ENCODE measurements around the gene CD27.
"Not testable (repeated sequence)": the region's sequence is repeated elsewhere in the genome, so short reads cannot be mapped to it uniquely, and the experiment has no call there.

Gene CD27

DNA sequence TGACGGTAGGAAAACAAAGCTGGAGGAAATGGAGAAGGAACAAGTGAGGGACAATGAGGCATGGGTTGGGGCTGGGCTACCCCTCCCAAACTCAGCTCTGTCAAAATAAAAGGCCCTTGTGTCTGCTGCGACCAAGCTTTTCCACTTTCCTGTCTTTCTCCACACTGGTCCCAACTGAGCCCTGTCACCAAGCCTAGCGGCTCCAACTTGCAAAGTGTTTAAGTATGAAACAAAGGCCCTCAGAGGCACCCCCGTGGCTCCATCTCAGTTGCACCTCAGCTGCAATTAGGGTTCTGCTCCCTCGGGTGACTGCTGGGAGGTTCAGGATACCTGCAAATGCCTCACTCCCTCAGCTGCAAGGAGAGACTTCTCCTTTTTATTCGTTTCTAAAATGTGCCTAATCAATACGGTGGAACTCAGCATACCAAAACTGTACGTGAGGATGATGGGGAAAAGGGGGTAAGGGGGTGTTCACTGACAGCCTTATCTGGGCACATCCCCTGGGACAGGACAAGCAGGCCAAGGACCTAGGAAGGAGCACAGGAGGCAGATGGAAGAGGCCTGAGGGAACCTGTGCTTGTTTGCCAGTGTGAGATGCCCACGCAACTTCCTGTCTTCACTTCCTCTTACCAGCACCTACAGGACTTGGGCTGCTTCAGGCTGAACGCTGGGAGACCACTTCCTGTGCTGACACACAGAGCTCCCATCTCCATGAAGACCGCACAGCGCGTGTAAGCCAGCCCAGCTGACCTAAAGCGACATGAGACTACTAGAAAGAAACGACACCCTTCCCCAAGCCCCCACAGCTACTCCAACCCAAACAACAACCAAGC, 16.9 kb downstream of the CD27 start:
- no peak for DNase-seq

DNA sequence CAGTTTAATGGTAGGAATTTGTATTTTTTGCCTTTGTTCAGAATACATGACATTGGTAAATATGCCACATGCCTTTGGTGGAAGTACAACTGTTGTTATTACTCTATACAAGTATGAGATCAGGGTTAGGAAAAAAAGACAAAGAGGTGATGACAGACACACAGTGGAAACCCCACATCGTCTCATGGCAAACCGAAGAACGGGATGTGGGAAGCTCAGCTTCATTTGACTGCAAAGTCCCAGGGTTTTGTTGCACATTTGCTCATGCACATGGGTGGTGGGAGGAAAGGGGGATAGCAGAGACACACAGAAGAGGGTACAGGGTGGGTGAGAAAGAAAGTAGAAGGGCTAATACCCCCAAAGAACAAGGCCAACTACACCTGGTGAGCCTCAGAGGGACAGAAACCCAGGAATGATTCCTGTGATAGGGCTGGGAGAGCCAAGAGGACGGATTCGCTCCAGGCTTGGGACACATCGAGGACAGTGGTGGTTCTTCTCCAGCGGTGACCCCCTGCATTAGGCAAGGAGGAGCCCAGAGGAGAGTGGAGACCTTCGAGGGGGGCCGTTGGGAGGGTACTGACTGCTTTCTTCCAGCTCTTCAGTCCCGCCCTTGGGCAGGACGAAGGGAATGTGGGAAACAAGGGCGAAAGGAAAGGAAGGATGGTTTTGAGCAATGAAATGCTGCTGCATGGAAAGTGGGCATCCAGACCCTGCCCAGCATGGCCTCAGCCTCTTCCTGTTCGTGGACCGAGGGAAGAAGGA, 17.7 kb downstream of the CD27 start:
- no peak for DNase-seq

DNA sequence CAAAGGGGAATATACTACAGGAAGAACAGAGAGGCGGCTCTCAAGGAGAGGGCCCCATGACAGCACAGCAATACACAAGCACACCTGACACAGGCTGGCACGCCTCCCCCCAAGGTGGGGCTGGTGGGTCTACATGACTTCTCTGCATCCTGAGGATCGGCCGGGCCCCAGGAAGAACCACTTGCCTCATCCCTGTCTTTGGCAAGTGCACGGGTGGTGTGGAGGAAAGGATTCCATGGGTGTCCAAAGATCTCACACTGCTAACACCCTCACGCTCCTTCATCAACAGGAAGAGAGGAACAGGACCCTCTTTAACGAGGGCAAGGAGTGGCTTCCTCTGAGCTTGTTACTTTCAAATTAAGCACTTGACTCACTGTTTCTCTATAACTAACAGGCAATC, 18.5 kb downstream of the CD27 start:
- no peak for DNase-seq

DNA sequence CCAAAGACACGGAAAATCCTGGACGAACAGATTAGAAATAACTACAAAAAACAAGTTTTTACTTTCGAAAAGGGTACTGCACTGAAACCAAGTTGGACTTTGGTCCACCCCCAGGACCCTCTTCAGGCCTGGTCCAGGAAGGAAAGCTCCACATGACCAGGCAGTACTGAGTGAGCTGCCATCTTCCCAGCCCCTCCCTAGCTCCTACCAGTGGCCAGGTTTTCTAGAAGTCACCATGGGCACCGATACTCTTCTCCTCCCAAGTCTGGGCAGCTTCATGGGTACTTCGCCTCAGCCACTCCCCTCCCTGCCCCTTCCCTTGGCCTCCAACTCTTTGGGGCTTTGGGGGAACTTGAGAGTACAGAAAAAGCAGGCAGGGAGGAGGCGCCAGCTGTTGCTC, 19.1 kb downstream of the CD27 start:
- no peak for DNase-seq

DNA sequence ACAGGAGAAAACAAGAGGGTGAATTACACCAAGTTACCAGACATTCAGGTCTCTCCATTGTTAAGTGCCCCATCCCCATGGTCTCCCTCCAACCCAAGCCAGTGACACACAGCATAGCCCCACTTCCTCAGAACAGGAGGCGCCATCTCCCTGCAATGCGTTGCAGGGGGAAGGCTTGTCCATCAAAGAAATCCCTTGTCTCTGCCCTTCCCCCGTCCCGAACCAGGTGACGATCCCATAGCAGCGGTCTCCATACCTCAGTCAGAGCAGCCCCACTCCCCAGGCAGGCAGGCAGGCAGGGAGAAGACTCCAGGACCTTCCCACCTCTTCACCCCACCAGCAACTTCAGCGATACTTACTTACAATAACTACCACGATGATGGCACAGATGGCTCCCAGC, 19.8 kb downstream of the CD27 start:
- DNase-seq = no peak

DNA sequence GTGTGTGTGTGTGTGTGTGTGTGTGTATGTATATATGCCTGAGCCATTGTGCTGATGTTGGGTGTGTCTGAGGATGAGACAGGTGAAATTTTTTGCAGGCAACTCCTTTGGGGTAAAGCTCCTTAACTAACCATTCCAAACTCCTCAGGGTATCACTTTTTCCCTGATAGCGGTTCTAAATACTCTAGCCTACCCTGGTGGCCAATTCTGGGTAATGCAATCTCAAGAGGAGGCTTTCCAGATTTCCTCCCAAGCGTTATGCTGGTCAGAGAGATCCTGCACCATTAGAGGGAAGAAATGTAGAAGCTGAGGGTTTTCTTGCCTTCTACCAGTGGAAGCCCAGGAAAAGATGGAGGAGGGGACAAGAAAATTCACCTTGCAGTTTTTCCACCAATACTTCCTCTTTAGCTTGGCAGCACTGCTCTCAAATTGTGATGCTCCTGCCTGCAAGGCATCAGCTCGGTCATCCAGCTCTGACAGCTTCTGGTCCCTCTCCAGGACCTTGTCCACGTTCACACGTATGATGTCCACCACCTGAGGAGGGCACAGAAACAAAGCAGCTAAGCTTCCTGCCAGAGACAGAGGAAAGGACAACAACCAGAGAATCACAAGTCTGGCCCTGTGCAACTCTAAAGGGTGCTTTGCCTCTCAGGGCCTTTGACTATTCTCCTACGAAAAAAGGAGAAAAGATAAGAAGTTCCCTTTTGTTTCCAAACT, 20.9 kb downstream of the CD27 start:
- DNase-seq = peak; percentile 58

DNA sequence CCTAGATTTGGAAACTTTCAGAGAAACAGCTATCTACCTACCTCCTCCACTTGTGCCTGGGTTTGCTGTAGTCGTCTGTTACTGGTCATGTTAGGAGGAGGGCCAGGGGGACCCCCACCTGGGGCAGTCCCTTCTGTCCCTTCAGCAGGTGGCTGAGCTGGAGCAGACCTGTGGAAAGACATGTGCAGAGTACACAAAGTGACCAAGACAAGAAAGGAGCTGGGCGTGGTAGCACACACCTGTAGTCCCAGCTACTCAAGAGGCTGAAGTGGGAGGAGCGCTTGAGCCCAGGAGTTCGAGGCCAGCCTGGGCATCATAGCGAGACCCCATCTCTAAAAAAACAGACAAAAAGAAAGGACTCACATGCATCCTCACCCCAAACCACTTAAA, 21.4 kb downstream of the CD27 start:
- no peak for DNase-seq

DNA sequence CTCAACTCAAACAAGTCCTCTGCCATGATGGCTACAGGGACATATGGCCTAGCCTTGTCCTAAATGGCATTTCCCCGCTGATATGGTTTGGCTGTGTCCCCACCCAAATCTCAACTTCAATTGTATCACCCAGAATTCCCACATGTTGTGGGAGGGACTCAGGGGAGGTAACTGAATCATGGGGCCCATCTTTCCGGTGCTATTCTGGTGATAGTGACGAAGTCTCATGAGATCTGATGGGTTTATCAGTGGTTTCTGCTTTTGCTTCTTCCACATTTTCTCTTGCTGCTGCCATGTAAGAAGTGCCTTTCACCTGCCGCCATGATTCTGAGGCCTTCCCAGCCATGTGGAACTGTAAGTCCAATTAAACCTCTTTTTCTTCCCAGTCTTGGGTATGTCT, 22.0 kb downstream of the CD27 start:
- not testable (repeated sequence) for DNase-seq

DNA sequence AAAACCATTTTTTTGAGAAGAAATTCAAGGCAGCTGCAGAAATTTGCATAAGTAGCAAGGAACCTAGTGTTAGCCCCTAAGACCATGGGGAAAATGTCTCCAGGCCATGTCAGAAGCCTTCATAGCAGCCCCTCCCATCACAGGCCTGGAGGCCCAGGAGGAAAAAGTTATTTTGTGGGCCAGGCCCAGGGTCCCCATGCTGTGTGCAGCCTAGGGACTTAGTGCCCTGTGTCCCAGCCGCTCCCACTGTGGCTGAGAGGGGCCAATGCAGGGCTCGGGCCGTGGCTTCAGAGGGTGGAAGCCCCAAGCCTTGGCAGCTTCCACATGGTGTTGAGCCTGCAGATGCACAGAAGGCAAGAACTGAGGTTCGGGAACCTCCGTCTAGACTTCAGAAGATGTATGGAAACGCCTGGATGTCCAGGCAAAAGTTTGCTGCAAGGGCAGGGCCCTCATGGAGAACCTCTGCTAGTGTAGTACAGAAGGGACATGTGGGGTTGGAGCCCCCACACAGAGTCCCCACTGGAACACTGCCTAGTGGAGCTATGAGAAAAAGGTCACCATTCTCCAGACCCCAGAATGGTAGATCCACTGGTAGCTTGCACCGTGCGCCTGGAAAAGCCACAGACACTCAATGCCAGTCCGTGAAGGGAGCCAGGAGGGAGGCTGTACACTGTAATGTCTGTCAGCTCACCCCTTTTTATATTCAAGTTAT, 23.0 kb downstream of the CD27 start:
- DNase-seq = not testable (repeated sequence)

DNA sequence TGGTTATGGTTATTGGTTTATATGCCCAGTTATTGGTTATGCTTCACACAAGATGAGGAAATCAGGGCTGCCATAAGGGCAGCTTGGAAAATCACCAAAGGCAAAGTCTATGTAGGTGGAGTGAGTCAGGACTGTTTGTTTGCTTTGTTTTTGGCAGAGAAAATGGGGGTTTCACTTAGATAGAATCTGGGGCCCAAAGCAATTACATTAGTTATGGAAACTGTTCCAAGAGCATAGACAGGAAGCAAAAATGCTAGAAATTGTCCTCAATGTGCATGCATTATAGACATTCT, 23.5 kb downstream of the CD27 start:
- DNase-seq = no peak

DNA sequence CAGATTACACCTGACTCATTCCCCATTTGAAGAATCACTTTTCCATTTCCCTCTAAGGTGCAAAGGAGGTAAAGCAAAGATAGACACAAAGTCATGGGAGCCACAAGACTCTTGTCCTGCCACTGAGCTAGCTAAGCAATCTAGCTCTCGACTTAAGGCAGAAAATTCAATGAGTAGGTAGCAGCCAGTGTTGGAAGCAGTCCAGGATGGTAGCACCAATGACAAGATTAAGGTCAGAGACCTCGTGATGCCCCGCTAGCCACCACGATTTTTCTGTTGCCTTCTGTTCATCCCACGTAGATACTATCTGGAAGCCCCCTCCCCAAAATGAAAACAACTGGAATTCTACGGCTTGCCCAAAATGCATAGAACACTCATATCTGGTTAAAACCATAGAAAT, 24.3 kb downstream of the CD27 start:
- DNase-seq = no peak

DNA sequence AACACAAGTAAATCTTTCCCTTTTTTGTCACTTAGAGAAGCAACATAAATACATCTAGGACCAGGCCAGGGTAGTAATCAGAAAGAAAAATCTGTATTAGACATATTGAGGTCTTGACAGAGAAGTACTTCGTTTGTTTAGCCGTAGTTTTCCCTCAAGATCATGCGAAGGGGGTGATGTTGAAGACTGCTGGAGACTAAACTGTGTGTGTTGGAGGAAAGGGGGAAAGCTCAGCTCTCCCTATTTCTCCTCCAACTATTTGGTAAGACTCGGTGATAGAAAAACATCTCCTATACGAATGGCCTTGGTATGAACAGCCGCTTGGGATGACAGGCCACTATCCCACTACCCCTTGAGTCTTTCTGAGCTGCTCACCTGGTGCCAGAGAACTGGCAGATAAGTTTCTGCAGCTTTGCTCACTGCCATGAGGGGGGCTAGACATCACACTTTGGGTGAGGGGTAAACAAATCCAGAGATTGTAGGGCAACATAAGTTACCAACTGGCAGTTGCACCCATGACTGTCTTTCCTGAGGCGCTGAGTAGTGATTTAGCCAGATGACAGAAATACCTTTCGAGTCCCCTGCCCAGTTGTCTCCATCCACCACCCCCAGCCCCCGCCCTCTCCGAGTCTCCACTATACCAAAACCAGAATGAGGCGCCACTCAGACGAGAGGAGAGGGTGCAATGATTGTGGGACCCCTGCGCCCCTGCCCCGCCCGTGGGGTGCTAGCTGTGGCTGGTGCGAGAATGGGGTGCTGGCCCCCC, 25.0 kb downstream of the CD27 start:
- no peak for DNase-seq

DNA sequence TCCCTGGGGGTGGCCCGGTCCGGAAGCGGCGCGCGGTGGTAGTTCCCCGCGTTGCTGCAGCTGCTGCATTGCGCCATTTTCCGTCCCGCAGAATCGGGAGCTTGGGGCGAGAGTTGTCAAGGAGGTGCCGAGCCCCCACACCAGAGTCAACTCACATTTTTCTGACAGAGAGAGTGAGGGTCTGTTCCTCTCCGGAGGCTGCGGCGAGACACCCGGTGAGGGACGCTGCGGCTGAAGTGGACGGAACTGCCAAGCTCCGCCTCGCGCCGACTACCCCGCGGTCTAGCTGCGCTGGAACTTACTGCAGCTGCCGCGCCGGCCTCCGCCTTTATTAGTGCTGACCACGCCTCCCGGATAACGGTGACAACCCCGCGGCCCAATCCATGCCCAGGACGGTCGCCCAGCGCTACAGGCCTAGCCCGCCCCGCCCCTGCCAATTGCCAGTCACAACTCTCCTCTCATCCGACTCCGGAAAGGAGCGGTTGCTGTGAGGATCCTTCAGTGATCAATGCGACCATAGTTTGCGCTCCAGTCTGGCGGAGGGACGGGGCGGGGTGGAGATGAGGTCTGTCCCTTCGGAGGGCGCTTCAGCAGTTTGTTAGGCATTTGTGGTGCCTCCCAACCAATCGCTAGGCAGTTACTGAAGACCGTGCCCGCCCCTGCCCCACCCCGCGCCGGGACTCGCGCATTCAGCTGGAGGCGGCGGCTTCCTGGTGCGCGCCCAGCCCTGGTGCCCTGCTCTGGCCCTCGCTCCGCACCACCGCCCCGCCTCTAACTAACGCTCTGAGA, 25.8 kb downstream of the CD27 start, which contains the start of gene VAMP1:
TSS of gene VAMP1 (minus strand) at position 303 of the 789 bp plus-strand sequence. CDS start at position 157, 146 bp downstream.
- peak; percentile 88 for DNase-seq

DNA sequence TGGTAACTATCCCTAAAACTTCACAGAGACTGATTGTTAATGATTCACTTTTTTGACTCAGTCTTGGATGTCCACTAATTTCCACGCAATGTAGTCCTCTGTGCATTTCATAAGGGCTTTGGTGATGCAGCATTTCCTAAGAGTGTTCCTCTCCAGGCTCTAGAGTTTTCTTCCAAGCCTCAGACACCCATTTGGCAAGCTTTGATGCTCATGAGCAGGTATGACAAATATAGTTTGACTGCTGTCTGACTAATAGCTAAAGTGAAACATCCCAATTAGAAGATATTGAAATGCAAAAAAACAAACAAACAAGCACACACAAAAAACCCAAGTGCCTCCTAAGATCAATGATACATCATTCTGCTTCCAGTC, 27.2 kb downstream of the CD27 start:
- no peak for DNase-seq

DNA sequence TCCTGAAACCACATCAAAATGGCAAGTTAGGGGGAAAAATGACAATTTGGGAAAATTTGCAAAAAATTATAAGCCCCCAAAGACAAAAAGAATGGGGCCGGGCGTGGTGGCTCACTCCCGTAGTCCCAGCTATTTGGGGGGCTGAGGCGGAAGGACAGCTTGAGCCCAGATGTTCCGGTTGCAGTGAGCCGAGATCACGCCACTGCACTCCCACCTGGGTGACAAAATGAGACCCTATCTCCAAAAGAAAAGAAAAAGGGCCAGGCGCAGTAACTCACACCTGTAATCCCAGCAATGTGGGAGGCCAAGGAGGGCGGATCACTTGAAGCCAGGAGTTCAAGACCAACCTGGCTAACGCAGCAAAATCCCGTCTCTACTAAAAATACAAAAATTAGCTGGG, 27.7 kb downstream of the CD27 start:
- DNase-seq = no peak

DNA sequence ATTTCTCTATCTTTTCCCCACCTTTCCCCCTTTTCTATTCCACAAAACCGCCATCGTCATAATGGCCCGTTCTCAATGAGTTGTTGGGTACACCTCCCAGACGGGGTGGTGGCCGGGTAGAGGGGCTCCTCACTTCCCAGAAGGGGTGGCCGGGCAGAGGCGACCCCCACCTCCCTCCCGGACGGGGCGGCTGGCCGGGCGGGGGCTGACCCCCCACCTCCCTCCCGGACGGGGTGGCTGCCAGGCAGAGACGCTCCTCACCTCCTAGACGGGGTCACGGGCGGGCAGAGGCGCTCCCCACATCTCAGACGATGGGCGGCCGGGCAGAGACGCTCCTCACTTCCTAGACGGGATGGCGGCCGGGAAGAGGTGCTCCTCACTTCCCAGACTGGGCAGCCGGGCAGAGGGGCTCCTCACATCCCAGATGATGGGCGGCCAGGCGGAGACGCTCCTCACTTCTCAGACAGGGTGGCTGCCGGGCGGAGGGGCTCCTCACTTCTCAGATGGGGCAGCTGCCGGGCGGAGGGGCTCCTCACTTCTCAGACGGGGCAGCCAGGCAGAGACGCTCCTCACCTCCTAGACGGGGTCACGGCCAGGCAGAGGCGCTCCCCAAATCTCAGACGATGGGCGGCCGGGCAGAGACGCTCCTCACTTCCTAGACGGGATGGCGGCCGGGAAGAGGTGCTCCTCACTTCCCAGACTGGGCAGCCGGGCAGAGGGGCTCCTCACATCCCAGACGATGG, 30.6 kb downstream of the CD27 start:
- not testable (repeated sequence) for DNase-seq

DNA sequence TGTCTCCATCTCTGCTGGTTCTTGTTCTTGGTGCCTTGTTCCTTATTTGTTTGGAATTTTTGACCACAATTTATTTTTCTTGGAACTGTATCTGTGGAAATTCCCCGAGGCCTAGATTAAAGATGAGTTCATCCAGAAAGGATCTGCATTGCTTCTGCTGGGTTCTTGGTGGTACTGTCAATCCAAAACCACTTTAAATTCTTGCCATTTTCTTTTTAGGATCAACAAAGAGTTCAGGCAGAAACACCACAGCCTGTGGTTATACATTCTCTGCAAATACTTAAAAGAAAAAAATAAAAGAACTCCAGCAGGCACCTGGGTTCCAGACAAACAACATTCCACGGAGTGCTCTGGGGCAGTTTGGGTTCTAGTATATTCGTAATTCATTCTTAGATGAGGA, 31.7 kb downstream of the CD27 start:
- no peak for DNase-seq

DNA sequence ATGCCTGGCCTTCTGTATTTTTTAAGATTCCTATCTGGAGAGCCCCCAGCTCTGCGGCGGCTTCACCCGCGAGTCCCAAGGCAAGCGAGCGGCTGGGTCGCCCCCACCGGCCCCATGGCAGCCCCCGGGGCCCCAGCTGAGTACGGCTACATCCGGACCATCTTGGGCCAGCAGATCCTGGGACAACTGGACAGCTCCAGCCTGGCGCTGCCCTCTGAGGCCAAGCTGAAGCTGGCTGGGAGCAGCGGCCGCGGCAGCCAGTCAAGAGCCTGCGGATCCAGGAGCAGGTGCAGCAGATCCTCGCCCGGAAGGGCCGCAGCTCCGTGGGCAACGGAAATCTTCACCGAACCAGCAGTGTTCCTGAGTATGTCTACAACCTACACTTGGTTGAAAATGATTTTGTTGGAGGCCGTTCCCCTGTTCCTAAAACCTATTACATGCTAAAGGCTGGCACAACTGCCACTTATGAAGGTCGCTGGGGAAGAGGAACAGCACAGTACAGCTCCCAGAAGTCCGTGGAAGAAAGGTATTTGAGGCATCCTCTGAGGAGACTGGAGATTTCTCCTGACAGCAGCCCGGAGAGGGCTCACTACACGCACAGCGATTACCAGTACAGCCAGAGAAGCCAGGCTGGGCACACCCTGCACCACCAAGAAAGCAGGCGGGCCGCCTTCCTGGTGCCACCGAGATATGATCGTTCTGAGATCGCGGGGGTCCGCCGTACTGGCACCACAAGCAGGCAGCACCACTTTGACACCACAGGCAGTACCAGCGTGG, 33.0 kb downstream of the CD27 start:
- not testable (repeated sequence) for DNase-seq

DNA sequence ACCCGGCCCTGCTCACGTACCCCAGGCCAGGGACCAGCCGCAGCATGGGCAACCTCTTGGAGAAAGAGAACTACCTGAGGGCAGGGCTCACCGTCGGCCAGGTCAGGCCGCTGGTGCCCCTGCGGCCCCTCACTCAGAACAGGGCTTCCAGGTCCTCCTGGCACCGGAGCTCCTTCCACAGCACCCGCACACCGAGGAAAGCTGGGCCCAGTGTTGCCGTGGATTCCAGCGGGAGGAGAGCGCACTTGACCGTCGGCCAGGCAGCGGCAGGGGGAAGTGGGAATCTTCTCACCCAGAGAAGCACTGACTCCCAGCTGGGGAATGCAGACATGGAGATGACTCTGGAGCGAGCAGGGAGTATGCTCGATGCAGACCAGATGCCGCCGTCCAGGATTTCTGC, 33.7 kb downstream of the CD27 start:
- DNase-seq = no peak

DNA sequence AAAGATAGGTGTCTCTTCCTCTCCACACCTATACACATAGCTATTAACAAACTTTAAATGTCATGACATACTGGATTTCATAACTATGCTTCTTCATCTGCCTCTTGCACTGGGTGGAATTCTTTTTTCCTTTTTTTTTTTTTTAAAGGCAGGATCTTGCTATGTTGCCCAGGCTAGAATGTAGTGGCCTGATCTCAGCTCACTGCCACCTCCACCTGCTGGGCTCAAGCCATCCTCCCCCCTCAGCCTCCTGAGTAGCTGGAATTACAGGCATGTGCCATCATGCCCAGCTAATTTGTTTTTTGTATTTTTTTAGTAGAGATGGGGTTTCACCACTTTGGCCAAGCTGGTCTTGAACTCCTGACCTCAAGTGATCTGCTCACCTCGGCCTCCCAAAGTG, 43.5 kb downstream of the CD27 start:
- no peak for DNase-seq
